ENCODE measurements around the gene PTPRN2.

GRCh38 chr7:157721468-157722136, 866.0 kb downstream of the PTPRN2 start:
- TF ChIP-seq CTCF (conservative IDR thresholded peaks at IDR 0.05 in 1 of 2, IDR thresholded peaks at IDR 0.05 in 1 of 2; ENCODE audit: extremely low read depth in 1 of 2, insufficient read depth in 1 of 2, low read depth in 1 of 2, low read length in 2 of 2) = no peak
- no peak for TF ChIP-seq EZH2 (IDR thresholded peaks at IDR 0.05; ENCODE audit: borderline replicate concordance, low read length)

Data from mammary epithelial cell (primary cell).